HTR-8/SVneo (cell line): ENCODE results near the gene SAMD14.

Experiments used
- DNase-seq: peaks from one replicate; pipeline ENCODE4 v3.0.0; 2011; ENCODE audit warnings: low spot score, mixed read lengths; ENCODE audit not compliant: insufficient read length
- FAIRE-seq: peaks from 2 replicates; lab custom pipeline; 2011; peaks lifted over from hg19 to GRCh38; lab: Jason Lieb, UNC

Gene SAMD14

GRCh38 chr17:50149417-50150353 is 19.7 kb upstream of the SAMD14 start:
- FAIRE-seq (peak; percentile 59), DNase-seq (no peak)

- FAIRE-seq (no peak), DNase-seq (no peak)
Observed at GRCh38 chr17:50149091-50149416, 19.1 kb upstream of the SAMD14 start.

- DNase-seq, result peak; percentile 68
Observed at GRCh38 chr17:50148226-50149090, 18.5 kb upstream of the SAMD14 start.

GRCh38 chr17:50147841-50148225 is 17.9 kb upstream of the SAMD14 start:
- FAIRE-seq, result peak; percentile 36
- DNase-seq, result no peak

More at GRCh38 chr17:50148226-50149090, 18.5 kb upstream of the SAMD14 start:
- FAIRE-seq, result peak; percentile 83

- FAIRE-seq (no peak), DNase-seq (no peak)
Observed at GRCh38 chr17:50146927-50147665, 17.1 kb upstream of the SAMD14 start.

- FAIRE-seq (peak; percentile 51), DNase-seq (no peak)
Observed at GRCh38 chr17:50146230-50146926, 16.4 kb upstream of the SAMD14 start.

DNA sequence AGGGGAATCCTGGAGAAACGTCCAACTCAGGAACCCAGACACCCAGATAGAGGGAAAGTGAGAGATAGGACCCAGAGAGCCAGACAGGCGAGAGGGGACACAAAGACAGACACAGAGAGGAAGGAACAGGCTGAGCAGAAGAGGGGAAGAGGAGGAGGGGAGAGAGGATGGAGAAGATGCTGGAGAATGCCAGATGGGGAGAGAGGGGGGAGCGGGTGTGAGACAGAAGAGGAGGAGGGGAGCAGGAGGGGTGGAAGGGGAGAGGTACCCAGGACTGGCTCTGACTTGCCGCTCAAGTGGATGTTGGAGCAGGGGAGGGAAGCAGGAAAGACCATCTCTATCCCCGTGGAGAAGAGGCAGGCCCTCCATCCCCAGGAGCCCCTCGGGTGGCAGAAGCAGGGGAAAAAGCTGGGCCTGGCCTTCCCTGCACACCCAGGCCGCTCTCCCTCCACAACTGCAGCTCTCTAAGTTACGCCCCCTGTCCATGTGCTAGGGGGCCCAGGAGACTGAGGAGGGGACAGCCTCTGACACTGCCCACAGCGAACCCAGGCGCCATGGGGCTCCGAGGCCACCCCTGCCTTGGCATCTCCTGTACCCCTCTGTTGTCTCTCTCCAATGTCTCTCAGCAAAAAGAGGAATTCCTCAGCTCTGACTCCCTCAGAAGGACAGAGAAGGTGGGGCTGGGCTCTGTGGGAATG is 15.7 kb upstream of the SAMD14 start:
- FAIRE-seq (peak; percentile 4), DNase-seq (no peak)

DNA sequence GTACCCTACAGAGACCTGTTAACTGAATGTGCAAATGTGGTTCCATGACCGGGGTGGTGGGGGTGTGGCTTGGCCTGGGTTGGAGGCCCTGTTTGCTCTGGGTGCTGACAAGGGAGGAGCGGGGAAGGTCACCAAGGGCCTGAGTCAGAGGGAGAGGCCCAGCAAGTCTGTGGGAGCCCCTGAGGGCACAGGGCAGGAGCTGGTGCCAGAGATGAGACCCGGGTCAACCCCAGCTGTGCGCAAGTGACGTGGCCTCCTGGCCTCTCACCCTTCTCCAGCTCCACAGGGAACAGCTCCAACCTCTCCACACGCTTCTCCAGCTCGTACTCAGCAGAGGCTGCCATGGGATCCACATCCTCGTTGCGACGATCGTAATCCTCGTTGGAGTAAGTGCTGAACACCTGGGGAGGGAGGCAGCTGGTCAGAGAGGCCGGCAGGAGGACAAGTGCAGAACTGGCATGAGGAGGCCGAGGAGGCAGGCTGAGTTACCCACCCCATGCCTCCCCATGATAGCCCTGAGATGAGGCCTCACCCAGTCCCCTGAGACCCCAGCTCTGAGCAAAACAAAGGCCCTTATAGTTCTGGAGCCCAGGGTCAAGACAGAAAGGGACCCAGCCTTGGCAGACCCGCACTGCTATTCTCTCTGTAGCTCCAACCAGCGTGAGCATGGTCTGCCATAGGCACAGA is 15.0 kb upstream of the SAMD14 start:
- no peak for FAIRE-seq

GRCh38 chr17:50144355-50144754 is 14.4 kb upstream of the SAMD14 start:
- FAIRE-seq, result no peak
- no peak for DNase-seq

More for the DNA sequence above, 15.0 kb upstream of the SAMD14 start:
- DNase-seq, result no peak

DNA sequence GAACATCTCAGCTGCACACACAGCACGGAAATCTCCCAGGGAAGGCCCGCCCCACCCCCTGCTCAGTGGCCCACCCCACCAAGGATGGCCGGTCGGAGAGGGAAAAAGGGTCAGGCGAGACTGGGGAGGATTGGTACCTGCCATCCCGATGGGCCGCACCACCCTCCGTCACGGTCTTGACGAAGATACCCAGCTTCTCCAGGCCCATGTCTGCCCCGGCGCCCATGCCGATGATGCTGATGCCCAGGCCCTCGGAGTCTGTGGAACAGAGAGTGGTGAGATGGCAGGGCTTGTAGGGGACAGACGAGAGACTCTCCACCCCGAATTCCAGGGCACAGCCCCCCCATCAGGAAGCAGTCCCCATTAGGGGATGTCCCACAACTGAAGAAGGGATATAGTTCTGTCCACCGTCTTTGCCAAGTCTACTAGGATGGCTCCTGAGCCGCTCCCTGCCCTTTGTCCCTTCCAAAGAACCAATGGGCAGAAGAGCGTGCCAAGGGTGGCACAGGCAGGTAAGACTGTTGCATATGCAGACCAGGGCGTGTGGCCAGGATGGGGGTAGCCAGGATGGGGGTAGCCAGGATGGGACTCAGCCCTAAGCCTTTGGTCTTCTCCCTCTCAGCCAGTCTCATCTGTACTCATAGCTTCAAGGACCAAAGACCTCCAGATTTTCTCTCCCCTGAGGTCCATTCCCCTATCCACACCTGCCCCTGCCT is 13.7 kb upstream of the SAMD14 start:
- FAIRE-seq, result no peak
- no peak for DNase-seq

DNA sequence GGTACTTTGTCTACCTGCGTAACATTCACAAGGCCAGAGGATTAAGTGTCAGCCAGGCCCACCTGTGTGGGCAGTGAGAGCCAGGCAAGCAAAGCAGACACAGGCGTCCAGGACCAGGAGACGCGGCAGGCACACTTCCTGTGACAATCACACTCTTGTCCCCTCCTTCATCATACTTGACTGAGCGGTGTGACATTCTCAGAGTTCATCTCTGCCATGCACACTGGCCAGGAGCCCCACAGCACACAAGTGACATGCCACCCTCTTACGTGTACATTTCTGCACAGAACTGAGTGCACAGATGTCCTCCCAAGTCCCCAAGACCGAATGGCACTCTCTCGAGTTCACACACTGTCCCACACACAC is 11.8 kb upstream of the SAMD14 start:
- no peak for DNase-seq
- FAIRE-seq, result no peak

DNA sequence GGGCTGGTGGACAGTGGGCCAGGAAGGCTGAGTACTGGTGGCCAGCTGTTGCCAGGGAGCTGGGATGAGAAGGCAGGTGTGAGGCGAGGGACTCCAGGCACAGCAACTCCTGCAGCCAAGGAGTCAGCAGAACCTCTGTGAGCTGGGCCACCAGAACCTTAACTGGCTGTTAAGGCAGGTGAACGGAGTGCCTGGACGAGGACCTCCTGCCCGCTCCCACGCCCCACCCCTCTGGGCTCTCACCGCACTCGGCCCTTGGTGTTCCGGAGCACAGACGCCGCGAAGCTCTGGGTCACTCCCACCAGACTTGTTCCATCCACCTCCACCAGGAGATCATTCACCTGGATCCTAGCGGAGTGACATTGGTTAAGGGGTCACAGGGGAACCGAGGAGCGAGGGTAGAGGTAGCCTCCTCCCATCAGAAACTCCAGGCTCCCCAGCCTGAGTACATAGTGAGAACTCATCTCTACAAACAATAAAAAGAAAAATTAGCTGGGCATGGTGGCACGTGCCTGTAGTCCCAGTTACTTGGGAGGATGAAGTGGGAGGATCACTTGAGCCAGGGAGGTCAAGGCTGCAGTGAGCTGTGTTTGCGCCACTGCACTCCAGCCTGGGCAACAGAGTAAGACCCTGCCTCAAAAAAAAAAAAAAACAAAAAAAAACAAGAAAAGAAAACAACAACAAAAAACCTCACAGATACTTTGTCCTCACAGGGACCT is 11.2 kb upstream of the SAMD14 start:
- DNase-seq, result no peak
- FAIRE-seq, result no peak

DNA sequence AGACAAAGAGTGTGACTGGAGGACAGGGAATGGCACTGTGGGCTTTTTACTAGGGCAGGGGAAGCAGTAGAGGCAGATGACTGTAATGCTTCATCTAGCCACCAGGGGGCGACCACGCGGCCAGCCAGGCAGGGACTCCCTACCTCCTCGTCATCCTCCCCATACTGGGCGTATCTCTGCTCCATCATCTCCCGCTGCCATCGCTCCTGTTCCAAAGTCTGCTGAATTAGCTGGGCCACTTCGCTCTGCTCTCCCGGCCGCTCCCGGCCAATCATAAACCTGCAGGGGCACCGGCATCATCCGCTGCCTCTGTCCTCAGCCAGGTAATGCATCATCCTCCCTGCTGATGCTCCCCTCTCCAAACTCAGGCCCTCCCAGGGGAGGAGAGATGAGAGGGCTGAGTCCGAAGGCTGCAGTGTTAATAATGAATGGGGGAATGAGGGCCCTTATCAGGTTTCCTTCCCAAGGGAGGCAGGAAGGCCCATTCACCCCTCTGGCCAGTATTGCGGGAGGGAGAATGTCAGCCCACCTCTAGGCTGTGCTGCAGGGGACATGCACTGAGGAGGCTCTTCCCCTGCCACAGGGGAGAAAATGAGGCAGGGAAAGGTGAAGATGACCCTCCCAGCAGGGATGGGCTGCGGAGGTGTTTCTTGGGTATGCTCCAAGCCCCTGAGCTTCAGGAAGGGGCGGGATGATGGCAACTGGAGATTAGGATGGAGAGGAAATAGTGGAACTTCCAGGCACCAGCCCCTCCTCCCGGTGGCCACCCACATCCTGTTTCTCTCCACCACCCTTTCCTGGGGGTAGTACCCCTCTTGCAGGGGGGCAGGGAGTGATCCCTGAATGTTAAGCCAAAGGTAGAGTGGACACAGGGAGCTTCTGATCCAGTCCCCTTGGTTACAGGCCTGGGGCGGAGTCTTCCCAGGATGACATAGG is 10.3 kb upstream of the SAMD14 start:
- DNase-seq (peak; percentile 88), FAIRE-seq (peak; percentile 97)

DNA sequence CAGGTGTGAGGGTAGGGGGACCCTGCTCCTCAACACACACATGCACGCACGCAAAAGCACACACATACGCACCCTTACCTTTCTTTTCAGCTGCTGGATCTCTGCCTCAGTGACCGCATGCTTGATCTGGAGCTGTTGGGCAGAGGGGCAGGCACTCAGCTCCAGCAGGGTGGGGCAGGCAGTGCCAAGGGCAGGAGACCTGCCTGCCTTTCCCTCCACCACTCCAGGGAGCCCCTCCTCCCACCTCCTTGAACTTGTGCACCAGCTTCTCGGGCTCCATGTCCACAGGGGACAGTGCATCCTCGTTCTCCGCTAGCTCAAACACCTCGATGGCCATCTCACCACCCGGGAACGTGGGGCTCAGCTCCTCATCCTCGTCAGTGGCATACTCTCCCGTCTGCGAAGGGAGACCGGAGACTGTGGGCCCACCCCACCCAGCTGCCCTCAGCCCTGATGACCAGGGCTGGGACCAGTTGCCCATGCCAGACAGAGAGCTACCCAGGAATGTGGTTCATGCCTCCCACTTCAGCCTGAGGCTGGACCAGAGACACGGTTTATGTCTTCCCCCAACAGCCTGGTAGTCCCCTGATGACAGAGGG is 9.3 kb upstream of the SAMD14 start:
- DNase-seq (no peak), FAIRE-seq (no peak)

DNA sequence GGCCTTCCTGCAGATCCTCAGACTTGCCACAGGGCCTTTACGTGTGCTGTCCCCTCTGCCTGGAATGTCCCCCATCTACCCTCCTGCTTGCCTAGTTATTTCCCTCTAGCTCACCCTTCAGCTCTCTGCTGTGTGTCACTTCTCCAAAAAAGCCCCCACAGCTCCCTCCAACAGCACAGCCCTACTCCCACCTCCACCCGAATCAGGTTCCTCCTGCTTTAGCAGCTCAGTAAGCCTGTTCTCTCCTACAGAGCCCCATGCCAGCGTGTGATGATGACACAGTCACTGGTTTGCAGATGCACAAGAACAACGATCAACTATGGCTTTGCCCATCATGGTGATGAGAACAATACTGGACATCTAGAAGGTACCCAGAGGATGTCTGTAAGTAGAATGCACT is 7.1 kb upstream of the SAMD14 start:
- peak; percentile 64 for FAIRE-seq
- no peak for DNase-seq

GRCh38 chr17:50136096-50136687 is 6.2 kb upstream of the SAMD14 start:
- DNase-seq (no peak), FAIRE-seq (no peak)
